CD4-positive, alpha-beta T cell treated with Interleukin-2 at 100 ng/mL for 4 hours (primary cell): ENCODE measurements around the gene FAIM2.

Experiments used
- DNase-seq: peaks from one replicate; pipeline ENCODE4 v3.0.0-alpha.2; 2020; ENCODE audit warnings: low spot score

The FAIM2 gene

DNA sequence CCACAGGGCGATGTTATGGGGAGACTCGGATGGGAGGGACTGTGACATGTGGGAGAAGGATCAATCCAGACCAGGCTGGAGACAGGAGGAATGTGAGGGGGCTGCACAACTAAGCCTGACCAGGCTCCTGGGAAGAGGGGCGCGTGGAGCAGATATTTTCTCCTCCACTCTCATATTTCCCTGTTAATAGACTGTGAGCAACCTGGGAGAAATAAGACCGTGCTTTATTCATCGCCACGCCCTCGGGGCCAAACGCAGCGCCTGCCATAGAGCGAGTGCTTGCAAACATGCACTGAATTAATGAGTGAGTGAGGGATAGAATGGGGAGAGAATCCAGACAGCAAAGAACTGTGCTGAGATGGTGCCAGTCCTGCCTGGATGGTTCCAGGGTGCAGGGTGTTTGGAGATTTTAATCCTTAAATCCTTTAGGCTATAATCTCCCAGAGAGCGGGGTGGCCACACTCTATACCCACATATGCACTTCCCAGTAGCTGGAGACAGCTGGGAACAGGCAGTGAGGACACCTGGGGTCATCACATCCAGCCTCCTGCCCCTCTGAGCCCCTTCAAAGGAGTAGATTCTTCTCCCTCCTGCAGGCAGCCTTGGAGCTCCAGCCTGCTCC lies 13.6 kb upstream of the FAIM2 start:
- no peak for DNase-seq

- DNase-seq, result no peak
Measured at GRCh38 chr12:49916129-49916919, 12.6 kb upstream of the FAIM2 start.

- DNase-seq, result no peak
Measured at GRCh38 chr12:49912345-49913255, 8.9 kb upstream of the FAIM2 start.

GRCh38 chr12:49911213-49911605 lies 7.5 kb upstream of the FAIM2 start:
- no peak for DNase-seq

GRCh38 chr12:49910331-49911212 lies 6.9 kb upstream of the FAIM2 start:
- DNase-seq, result no peak

DNA sequence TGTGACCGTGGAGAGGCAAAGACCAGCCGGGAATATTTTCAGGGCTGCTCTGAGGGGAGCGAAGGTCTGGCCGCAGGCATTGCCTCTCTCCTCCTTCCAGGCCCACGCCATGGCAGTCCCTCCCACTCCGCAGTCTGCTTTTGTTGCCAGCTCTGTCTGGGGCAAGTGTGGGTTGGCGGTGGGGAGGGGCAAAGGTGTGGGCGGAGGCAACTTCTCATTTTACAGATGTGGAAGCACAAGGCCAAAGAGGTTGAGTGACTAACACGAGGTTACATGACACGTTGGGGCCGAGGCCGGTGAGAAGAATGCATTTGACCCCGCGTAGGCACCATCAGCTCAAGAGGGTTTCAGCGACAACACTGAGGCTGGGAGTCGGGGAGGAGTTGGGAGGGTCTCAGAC lies 6.1 kb upstream of the FAIM2 start:
- DNase-seq, result no peak

DNA sequence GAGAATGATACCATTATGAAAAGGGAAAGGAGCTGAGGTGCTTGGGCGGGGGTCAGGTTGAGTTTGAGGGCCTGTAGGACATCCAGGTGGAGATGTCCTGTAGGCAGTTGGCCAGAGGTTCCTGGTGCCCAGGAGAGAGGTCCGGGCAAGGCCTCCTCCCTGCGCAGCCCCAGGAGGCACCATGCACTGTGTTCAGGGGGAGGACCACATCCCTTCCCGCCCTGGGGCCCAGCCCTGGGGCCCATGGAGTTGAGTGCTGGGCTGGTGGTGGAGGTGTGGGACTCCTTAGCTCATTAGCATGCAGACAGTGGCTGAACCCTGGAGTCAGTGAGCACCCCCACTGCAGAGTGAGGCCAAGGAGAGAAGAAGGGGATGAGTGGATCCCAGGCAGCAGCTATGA lies 5.7 kb upstream of the FAIM2 start:
- no peak for DNase-seq

- no peak for DNase-seq
Measured at GRCh38 chr12:49907352-49907751, 3.7 kb upstream of the FAIM2 start.

DNA sequence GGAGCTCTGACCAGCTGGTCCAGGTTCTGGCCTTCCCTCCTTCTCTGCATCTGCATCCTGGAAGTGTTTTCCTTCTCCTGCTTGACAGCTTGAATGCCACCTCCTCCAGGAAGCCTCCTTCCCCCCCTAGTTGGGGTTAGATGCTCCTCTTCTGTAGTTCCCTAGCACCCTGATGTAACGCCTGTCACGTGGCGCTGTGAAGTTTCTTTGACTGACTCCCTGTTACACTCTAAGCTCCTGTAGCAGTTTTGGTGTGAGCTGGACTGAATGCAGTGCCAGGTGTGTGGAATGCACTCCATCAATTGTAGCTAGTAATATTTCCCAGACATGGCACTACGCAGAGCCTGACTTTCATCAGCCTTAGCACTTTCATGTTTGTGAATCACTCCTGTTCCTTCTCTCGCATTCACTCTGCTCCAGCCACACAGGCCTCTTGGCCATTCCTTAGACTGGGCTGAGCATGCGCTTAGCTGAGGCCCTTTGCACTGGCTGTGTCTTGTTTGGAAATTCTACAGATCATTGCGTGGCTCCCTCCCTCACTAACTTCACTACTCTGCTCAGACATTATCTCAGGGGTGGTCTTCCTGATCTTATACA lies 2.1 kb upstream of the FAIM2 start:
- DNase-seq, result no peak

DNA sequence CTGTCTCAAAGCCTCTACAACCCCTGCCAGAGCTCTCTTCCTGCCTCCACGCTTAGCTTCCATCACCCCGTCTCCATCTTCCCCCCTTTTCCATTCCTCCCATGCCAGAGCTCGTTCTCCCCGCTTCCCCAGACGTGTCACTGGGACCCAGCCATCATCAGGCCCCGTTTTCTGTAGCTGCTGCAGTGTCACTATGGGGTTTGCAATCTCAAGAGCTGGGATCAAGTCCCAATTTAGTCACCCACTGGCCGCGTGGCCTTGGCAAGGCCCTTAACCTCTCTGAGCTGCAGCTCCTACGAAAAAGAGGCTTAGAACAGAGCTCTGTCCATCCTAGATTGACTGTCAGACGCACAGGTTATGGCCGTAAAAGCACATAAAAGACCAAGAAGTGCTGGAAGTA lies 901 bp upstream of the FAIM2 start:
- DNase-seq, result no peak

- DNase-seq, result no peak
Measured at GRCh38 chr12:49903351-49903699, 375 bp downstream of the FAIM2 start.

- DNase-seq, result no peak
Measured at GRCh38 chr12:49902399-49903350, 1.0 kb downstream of the FAIM2 start.

- no peak for DNase-seq
Measured at GRCh38 chr12:49901986-49902385, 1.7 kb downstream of the FAIM2 start.

- DNase-seq, result no peak
Measured at GRCh38 chr12:49901026-49901425, 2.7 kb downstream of the FAIM2 start.

DNA sequence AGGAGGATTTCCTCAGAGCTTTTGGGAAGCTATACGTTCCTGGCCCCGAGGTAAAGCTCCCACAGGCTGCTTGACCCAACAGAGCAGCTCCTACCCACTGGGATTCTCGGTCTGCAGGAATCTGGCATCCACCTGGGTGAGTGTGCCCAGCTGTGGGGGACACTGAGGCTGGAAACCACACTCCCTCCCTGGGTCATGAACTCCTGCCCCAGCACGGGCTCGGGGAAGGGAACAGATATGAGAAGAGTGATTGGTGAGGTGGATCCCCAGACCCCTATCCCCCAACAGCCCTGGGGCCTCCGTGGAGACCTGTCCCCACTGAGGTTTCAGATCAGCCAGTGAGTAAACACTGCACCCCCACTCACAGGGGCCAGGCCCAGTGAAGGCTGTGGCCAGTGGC lies 3.3 kb downstream of the FAIM2 start:
- no peak for DNase-seq

GRCh38 chr12:49899921-49900320 lies 3.8 kb downstream of the FAIM2 start:
- no peak for DNase-seq

- DNase-seq, result no peak
Measured at GRCh38 chr12:49899286-49899843, 4.3 kb downstream of the FAIM2 start.

- no peak for DNase-seq
Measured at GRCh38 chr12:49897276-49897675, 6.4 kb downstream of the FAIM2 start.

GRCh38 chr12:49895773-49896172 lies 7.9 kb downstream of the FAIM2 start:
- no peak for DNase-seq

- no peak for DNase-seq
Measured at GRCh38 chr12:49894751-49895148, 8.9 kb downstream of the FAIM2 start.
